GM12873 (cell line): Measurements from ENCODE around the gene ARSG.

Experiments
- CTCF ChIP-seq: IDR thresholded peaks from 2 replicates; pipeline ENCODE4 v1.5.1; 2012; ENCODE audit warnings: low read depth, mild to moderate bottlenecking, moderate library complexity, low read length, control low read depth; ENCODE audit not compliant: insufficient read depth; ENCODE audit errors: missing control alignments

Gene ARSG

DNA sequence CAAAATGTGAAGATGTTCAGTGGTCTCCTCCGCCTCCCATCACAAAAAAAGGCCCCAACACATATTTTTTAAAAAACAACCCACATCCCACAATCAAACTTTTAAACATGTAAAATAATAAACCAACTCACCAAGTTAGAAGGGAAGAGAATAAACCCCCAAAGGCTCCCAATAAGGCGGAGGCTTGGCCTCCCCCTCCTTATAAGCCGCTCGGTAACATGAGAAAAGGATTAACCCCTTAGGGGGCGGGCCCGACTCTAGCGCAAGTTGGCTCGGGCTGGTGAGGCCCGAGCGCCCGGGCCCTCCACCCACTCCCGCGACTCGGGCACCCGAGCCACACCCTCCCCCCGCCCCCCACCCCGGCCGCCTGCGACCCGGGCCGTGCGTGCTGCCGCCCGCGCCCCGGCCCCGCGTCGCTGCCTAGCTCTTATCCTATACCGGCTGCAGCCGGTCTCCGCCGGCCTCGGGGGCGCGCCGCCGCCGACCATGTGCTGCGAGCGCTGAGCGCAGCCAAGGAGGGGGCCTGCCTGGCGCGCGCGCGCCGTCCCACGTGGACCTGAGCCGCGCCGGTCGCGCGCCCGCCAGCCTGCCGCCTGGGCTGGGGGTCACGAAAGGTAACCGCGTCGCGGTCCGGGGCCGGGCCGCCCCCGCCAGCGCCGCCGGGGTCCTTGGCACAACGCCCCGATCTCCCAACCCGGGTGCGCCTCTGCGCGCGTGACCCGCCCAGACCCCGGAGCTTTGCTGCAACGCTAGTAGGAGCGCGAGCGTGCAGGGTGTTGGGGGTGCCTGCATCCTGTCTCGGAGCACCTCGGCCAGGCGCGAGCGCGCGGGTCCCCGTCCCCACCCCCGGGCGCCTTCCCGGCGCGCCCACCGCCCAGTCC lies at the start of gene ARSG, which contains the start of gene SLC16A6:
Gene ARSG, plus strand, starts transcription at position 541 of the 881 bp plus-strand sequence. CDS start 15,999 bp downstream, outside the sequence.
Gene SLC16A6, minus strand, starts transcription at position 173 of the 881 bp plus-strand sequence. CDS start 12,807 bp downstream, outside the sequence.
- TF ChIP-seq CTCF, result no peak

DNA sequence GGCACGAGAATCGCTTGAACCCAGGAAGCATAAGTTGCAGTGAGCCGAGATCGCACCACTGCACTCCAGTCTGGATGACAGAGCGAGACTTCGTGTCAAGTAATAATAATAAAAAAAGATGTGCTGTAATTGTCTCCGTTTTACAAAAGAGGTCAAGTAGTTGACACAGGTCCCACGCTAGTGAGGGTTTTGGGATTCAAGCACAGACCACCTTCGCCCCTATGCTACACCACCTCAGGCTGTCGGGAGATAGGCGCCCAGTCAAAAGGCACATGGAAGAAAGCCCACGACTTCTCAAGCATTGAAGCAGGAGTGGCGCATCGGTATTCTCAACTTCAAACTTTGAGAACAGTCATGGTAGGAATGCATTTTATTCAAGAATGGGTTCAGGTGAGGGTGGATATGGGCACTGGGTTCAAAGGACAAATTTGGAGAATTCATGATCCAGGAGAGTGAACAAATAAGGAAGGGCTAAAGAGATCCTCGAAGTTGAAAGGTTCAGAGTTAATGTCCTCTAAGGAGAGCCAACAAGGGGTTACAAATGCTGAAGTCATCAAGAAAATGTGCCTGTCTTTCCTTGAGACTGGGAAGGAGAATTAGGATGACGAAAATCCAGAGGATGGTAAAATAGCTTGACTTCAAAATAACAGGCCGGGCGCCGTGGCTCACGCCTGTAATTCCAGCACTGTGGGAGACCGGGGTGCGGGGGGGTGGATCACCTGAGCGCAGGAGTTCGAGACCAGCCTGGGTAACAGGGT lies 44.8 kb upstream of the ARSG start:
- no peak for TF ChIP-seq CTCF

DNA sequence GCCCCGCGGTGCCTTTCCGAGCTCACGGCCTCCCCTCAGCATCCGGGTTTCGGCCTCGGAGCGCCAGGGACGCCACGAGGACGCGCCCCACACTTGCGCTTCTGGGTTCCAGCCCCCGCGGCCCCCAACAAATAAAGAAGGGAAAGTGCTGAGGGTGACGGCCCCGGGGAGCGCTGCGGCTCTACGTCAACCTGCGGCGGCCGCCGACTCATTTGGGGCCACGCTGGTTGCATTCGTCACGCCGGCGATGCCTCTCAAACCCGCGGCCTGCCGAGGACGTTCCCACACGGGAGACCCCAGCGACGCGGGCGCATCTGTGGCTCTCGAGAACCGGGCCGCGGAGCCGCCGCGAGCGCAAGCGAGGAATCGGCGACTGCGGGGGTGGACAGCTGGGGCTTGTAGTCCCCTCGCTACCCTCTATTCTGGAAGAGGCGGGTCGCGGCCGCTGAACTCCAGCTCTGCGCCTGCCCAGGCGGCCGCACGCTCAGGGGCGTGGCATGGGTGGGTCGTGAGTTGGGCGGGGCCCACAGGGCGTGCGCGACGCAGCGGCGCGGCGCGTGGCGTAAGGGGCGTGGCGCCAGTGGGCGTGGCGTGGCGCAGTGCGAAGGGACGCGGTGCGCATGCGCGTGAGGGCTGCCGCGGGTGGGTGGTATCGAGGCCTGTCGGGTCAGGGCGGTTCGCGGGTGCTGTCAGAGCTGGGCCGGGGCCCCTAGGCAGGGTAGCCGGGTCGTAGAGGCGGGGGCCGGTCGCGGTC lies 43.7 kb upstream of the ARSG start, which contains the start of gene AMZ2:
Gene AMZ2, plus strand, starts transcription at position 599 of the 754 bp plus-strand sequence. CDS start 2,145 bp downstream, outside the sequence.
- no peak for TF ChIP-seq CTCF

- no peak for TF ChIP-seq CTCF
These were observed 43.0 kb upstream of the ARSG start for GRCh38 chr17:68248199-68248825.

DNA sequence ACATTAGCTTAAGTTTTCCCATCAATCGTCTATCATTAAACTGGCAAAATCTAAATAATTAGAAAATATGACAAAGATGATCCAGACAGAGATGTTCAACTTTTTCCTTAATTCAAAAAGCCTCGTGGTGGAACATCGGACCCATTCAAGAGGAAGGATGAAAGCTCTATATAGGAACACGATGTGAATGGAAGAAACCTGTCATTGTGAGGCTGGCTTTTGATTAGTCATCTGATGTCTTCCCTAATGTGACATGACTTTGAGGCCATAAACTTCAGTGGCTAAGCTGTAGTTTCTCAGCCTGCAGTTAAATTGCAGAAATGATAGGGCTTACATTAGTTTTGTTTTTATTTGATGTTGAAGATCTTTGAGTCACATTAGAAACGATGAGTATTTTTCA lies 42.4 kb upstream of the ARSG start:
- no peak for TF ChIP-seq CTCF

DNA sequence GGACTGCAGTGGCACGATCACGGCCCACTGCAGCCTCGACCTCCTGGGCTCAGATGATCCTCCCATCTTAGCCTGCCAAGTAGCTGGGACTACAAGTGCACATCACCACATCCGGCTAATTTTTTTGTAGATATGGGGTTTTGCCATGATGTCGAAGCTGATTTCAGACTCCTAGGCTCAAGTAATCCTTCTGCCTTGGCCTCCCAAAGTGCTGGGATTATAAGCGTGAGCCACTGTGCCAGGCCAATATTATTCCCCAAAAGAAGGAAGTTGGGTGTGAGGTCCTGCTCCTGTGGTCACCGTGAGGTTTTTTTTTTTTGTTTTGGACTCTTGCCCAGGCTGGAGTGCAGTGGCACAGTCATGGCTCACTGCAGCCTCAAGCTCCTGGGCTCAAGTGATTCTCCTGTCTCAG lies 41.9 kb upstream of the ARSG start:
- TF ChIP-seq CTCF, result no peak
